Hematopoietic multipotent progenitor cell treated with erythropoietin and hydrocortisone succinate and interleukin-3 and kit ligand, for 8 days (in vitro differentiated cells): ENCODE data around the gene ZBTB37.
A peak's percentile ranks its signal among the peaks of the same experiment; 100 is the strongest.
"Not testable (repeated sequence)": the region's sequence is repeated elsewhere in the genome, so short reads cannot be mapped to it uniquely, and the experiment has no call there.

Experiments used
- DNase-seq: peaks from one replicate; pipeline ENCODE4 v3.0.0-alpha.2; 2015

The ZBTB37 gene

GRCh38 chr1:173868266-173869020 is at the start of gene ZBTB37:
Gene ZBTB37 (plus strand): TSS chr1:173868380. CDS start chr1:173870226, 1,846 bp downstream.
- DNase-seq, result peak; percentile 82

GRCh38 chr1:173818459-173818858 is 49.7 kb upstream of the ZBTB37 start:
- no peak for DNase-seq

- DNase-seq, result no peak
Observed at GRCh38 chr1:173821680-173822079, 46.5 kb upstream of the ZBTB37 start.

- DNase-seq, result no peak
Observed at GRCh38 chr1:173823781-173824314, 44.3 kb upstream of the ZBTB37 start.

GRCh38 chr1:173824315-173825081 is 43.7 kb upstream of the ZBTB37 start, which contains the start of the genes CENPL and DARS2:
Gene CENPL (minus strand): TSS chr1:173824883. CDS start chr1:173811299, 13,584 bp downstream.
Gene DARS2 (plus strand): TSS chr1:173824673. CDS start chr1:173825230, 557 bp downstream.
- DNase-seq, result peak; percentile 99

- no peak for DNase-seq
Observed at GRCh38 chr1:173827611-173828010, 40.6 kb upstream of the ZBTB37 start.

GRCh38 chr1:173832748-173833147 is 35.4 kb upstream of the ZBTB37 start:
- DNase-seq, result no peak

- no peak for DNase-seq
Observed at GRCh38 chr1:173852105-173852504, 16.1 kb upstream of the ZBTB37 start.

GRCh38 chr1:173853074-173853473 is 15.1 kb upstream of the ZBTB37 start:
- no peak for DNase-seq

- no peak for DNase-seq
Observed at GRCh38 chr1:173856014-173856413, 12.2 kb upstream of the ZBTB37 start.

GRCh38 chr1:173856903-173857302 is 11.3 kb upstream of the ZBTB37 start:
- no peak for DNase-seq

- DNase-seq, result no peak
Observed at GRCh38 chr1:173857363-173857917, 10.7 kb upstream of the ZBTB37 start.

- not testable (repeated sequence) for DNase-seq
Observed at GRCh38 chr1:173859547-173859946, 8.6 kb upstream of the ZBTB37 start.

GRCh38 chr1:173860065-173860464 is 8.1 kb upstream of the ZBTB37 start:
- DNase-seq, result no peak

- DNase-seq, result peak; percentile 62
Observed at GRCh38 chr1:173861731-173862145, 6.4 kb upstream of the ZBTB37 start.

GRCh38 chr1:173862146-173862768 is 5.9 kb upstream of the ZBTB37 start:
- DNase-seq, result not testable (repeated sequence)

GRCh38 chr1:173862769-173863223 is 5.4 kb upstream of the ZBTB37 start:
- DNase-seq, result peak; percentile 50

GRCh38 chr1:173863224-173864161 is 4.7 kb upstream of the ZBTB37 start:
- DNase-seq, result peak; percentile 37

- peak; percentile 20 for DNase-seq
Observed at GRCh38 chr1:173864179-173864867, 3.9 kb upstream of the ZBTB37 start.

GRCh38 chr1:173865468-173866164 is 2.6 kb upstream of the ZBTB37 start:
- DNase-seq, result peak; percentile 35
